SK-N-SH (cell line): ENCODE data around the gene FCGBP.

Source experiments
- CTCF ChIP-seq: fragments of 200-600 bp; sonication (generic); IDR thresholded peaks from 2 replicates; pipeline ENCODE4 v1.6.1; 2017; ENCODE audit warnings: antibody characterized with exemption, mild to moderate bottlenecking, moderate library complexity
- EZH2phosphoT487 ChIP-seq: fragments of 200-600 bp; sonication (generic); IDR thresholded peaks from 2 replicates; pipeline ENCODE4 v1.6.1; 2017; ENCODE audit warnings: low read depth, mixed run types, mild to moderate bottlenecking, antibody characterized with exemption, moderate library complexity, borderline replicate concordance
- IRF3 ChIP-seq: fragments of 150-350 bp; IDR thresholded peaks from 2 replicates; pipeline ENCODE4 v1.6.1; 2016; ENCODE audit warnings: mild to moderate bottlenecking, low read depth, low read length
- MAX ChIP-seq: IDR thresholded peaks from 2 replicates; pipeline ENCODE4 v1.4.0; 2012; ENCODE audit warnings: low read depth
- USF1 ChIP-seq: IDR thresholded peaks from 2 replicates; pipeline ENCODE4 v1.4.0; 2012; ENCODE audit warnings: low read depth, borderline replicate concordance

GRCh38 chr19:39983695-39984300 lies 49.4 kb upstream of the FCGBP start:
- TF ChIP-seq EZH2phosphoT487 (no peak), CTCF (no peak), MAX (no peak), IRF3 (no peak), USF1 (no peak)
